HepG2 (cell line): Measurements from ENCODE around the gene RGMA. TPM values are rescaled to one million over a fixed set of nuclear protein-coding genes. Genes with fewer than 3 reads are reported as not detected.

Source experiments
- ATAC-seq: fragments of 200-7000 bp; cut with Tn5 transposase; 3 replicates; pipeline ENCODE4 v1.9.1; 2020; ENCODE audit warnings: mild to moderate bottlenecking, moderate library complexity
- BruUV-seq: library from RNA; stranded (reverse); fragments of 400-500 nt; replicated peaks from 2 replicates; lab custom pipeline; 2021; lab: Mats Ljungman, UMichigan
- CTCF ChIA-PET: fragments of 300-600 bp; formaldehyde crosslinking; extraction: SDS; loops from one replicate; lab custom pipeline; 2021; ENCODE audit warnings: low total read pairs, inconsistent platforms, low intra/inter-chr PET ratio; lab: Yijun Ruan, JAX
- POLR2A ChIA-PET: fragments of 350-600 bp; sonication (Branson Sonifier 250); formaldehyde crosslinking; loops from one replicate; lab custom pipeline; 2020; ENCODE audit warnings: antibody characterized with exemption, inconsistent platforms; lab: Yijun Ruan, JAX
- DNase-seq: peaks from one replicate; pipeline ENCODE4 v3.0.0-alpha.2; 2015; ENCODE audit warnings: low spot score
- FAIRE-seq: peaks from 3 replicates; lab custom pipeline; 2011; peaks lifted over from hg19 to GRCh38; lab: Jason Lieb, UNC
- H2AFZ ChIP-seq: one replicate; pipeline ENCODE4 v1.6.1; 2011; ENCODE audit warnings: low read length, inconsistent platforms
- H3K27ac ChIP-seq: fragments of 300-600 bp; 3 replicates; pipeline ENCODE4 v1.8.0; 2011; ENCODE audit warnings: mixed run types, mild to moderate bottlenecking, mixed read lengths, low read length, inconsistent platforms; ENCODE audit not compliant: insufficient read depth; ENCODE audit errors: extremely low read length
- H3K27me3 ChIP-seq, 2 experiments: fragments of 200-600 bp in 1 of 2; 2 replicates in 1 of 2; 3 replicates in 1 of 2; pipeline versions ENCODE4 v1.6.0 to v1.8.0; 2011; ENCODE audit warnings: low read length in 2 of 2, mild to moderate bottlenecking in 2 of 2, moderate library complexity in 2 of 2, inconsistent platforms in 1 of 2; ENCODE audit not compliant: insufficient read depth in 2 of 2, control insufficient read depth in 1 of 2
- H3K36me3 ChIP-seq, 2 experiments: fragments of 200-600 bp in 1 of 2; replicated peaks in 1 of 2; 2 replicates in 1 of 2; 3 replicates in 1 of 2; pipeline versions ENCODE4 v1.5.1 to v1.8.0; 2011; ENCODE audit warnings: low read length in 2 of 2, inconsistent platforms in 1 of 2; ENCODE audit not compliant: insufficient read depth in 2 of 2, control insufficient read depth in 1 of 2
- H3K4me1 ChIP-seq: 2 replicates; pipeline ENCODE4 v1.5.1; 2012; ENCODE audit warnings: low read length, inconsistent platforms; ENCODE audit not compliant: insufficient read depth
- H3K4me2 ChIP-seq: 2 replicates; pipeline ENCODE4 v1.6.0; 2011; ENCODE audit warnings: low read depth, low read length, inconsistent platforms
- H3K4me3 ChIP-seq, 3 experiments: fragments of 200-600 bp in 1 of 3; sonication (generic), shearing (Covaris generic) in 1 of 3; replicated peaks in 1 of 3; 2 replicates each; pipeline ENCODE4 v1.5.1; 2011 to 2016; ENCODE audit warnings: low read length in 3 of 3, inconsistent platforms in 2 of 3, low read depth in 2 of 3, mild to moderate bottlenecking in 2 of 3, control low read depth in 1 of 3, mixed read lengths in 1 of 3; ENCODE audit not compliant: insufficient read depth in 1 of 3
- H3K79me2 ChIP-seq: one replicate; pipeline ENCODE4 v1.6.1; 2011; ENCODE audit warnings: low read length, inconsistent platforms; ENCODE audit not compliant: insufficient read depth
- H3K9ac ChIP-seq: 2 replicates; pipeline ENCODE4 v1.6.0; 2011; ENCODE audit warnings: mild to moderate bottlenecking, low read depth, low read length, inconsistent platforms; ENCODE audit not compliant: insufficient read depth
- H3K9me3 ChIP-seq: 2 replicates; pipeline ENCODE4 v1.5.1; 2012; ENCODE audit warnings: mild to moderate bottlenecking, low read length
- H4K20me1 ChIP-seq: 2 replicates; pipeline ENCODE4 v1.6.0; 2011; ENCODE audit warnings: inconsistent platforms, mild to moderate bottlenecking, low read length, moderate library complexity; ENCODE audit not compliant: insufficient read depth
- AGO2 ChIP-seq: fragments of 200-400 bp; formaldehyde crosslinking; optimal IDR thresholded peaks from 2 replicates; pipeline ENCODE3; 2017; ENCODE audit warnings: mild to moderate bottlenecking, low read depth, low read length, moderate library complexity
- EHMT2 ChIP-seq: fragments of 200-600 bp; sonication (generic); IDR thresholded peaks from 2 replicates; pipeline ENCODE4 v1.7.0; 2017; ENCODE audit warnings: antibody characterized with exemption, low read depth, low read length, borderline replicate concordance
- KLF15 ChIP-seq: sonication (generic); formaldehyde crosslinking; IDR thresholded peaks from 2 replicates; pipeline ENCODE4 v1.8.1; 2023; ENCODE audit warnings: borderline replicate concordance, mild to moderate bottlenecking, inconsistent platforms, missing genetic modification reagents, mixed read lengths
- MATR3 ChIP-seq: sonication (generic); formaldehyde crosslinking; IDR thresholded peaks from 2 replicates; pipeline ENCODE4 v1.4.0; 2020; ENCODE audit warnings: missing genetic modification reagents
- POLR2AphosphoS5 ChIP-seq: IDR thresholded peaks from 2 replicates; pipeline ENCODE4 v1.6.1; 2012; ENCODE audit warnings: low read depth, low read length
- RBM22 ChIP-seq: fragments of 200-400 bp; formaldehyde crosslinking; optimal IDR thresholded peaks from 2 replicates; pipeline ENCODE3; 2017; ENCODE audit warnings: mild to moderate bottlenecking, low read length, moderate library complexity
- U2AF1 ChIP-seq: fragments of 200-400 bp; formaldehyde crosslinking; optimal IDR thresholded peaks from 2 replicates; pipeline ENCODE3; 2017; ENCODE audit warnings: mild to moderate bottlenecking, low read depth, low read length
- ZNF160 ChIP-seq: sonication (generic); formaldehyde crosslinking; IDR thresholded peaks from 2 replicates; pipeline ENCODE4 v1.8.0; 2022; ENCODE audit warnings: mild to moderate bottlenecking, inconsistent platforms, missing genetic modification reagents
- ZNF407 ChIP-seq: sonication (generic); formaldehyde crosslinking; IDR thresholded peaks from one replicate; pipeline ENCODE4 v1.5.1; 2020; ENCODE audit warnings: mild to moderate bottlenecking, missing genetic modification reagents; ENCODE audit errors: not compliant biosample characterization
- ZUFSP ChIP-seq: sonication (generic); formaldehyde crosslinking; IDR thresholded peaks from 2 replicates; pipeline ENCODE4 v1.9.0; 2021; ENCODE audit warnings: missing genetic modification reagents, mild to moderate bottlenecking, borderline replicate concordance
- WGBS: methylation state at CpG from one replicate; pipeline ENCODE4 v1.1.6; 2017; ENCODE audit warnings: low lambda C conversion rate; 5-methylcytosine and 5-hydroxymethylcytosine counted together
- in situ Hi-C: cut with HindIII; loops from 2 replicates; pipeline ENCODE4 v1.10.0; 2017; ENCODE audit warnings: low pct_unique_long_range_greater_than_20kb; ENCODE audit not compliant: extremely low pct_ligation_motif_present
- intact Hi-C: fragments of 100-400 bp; cut with micrococcal nuclease; formaldehyde crosslinking; loops from one replicate; pipeline ENCODE4 v1.10.0; 2022; ENCODE audit not compliant: unreplicated experiment
- polyA plus RNA-seq, 8 experiments: library from polyadenylated mRNA; depleted of rRNA in 3 of 8; stranded (reverse) in 7 of 8; unstranded in 1 of 8; fragments of >200 nt; fragmentation: Illumina TruSeq in 4 of 8; extraction: Trizol in 4 of 8; gene quantifications; 2 replicates each; pipeline versions ENCODE4 v1.2.1 to v1.2.3, GENCODE V29; 2011 to 2016; ENCODE audit warnings: low read depth in 4 of 8, missing spikeins in 1 of 8, mixed read lengths in 1 of 8; ENCODE audit not compliant: insufficient read depth in 1 of 8
- total RNA-seq, 5 experiments: library from RNA; depleted of rRNA; stranded (reverse); fragments of >200 nt; fragmentation: Illumina TruSeq; extraction: Trizol; gene quantifications; 2 replicates each; pipeline ENCODE4 v1.2.3, GENCODE V29; 2016; ENCODE audit warnings: low read depth in 1 of 5

The RGMA gene
- total and polyA plus RNA-seq, 2 of the 13 experiments (the other 11 are each of a cell fraction or from before 2014, with no cell fraction given) = not detected

- TF ChIP-seq U2AF1 (no peak), ZNF407 (CRISPR knock-in tag) (no peak), RBM22 (peak; percentile 83), KLF15 (no peak), AGO2 (peak; percentile 26), MATR3 (CRISPR knock-in tag) (no peak), POLR2AphosphoS5 (no peak), ZNF160 (CRISPR knock-in tag) (no peak), EHMT2 (no peak), ZUFSP (CRISPR knock-in tag) (no peak)
- Histone ChIP-seq H3K79me2 (no peaks in the 10 kb centered on the region), H3K4me2 (no peak overlapping the region), H3K27me3 (no peaks in the 10 kb centered on the region), H3K36me3 (peaks cover 25 to 94% of the 10 kb centered on the region in 2 experiments), H3K4me3 (no peak overlapping the region), H3K9me3 (no peaks in the 10 kb centered on the region), H4K20me1 (0 out of 2 replicates have a peak, but pooled peaks cover 2% of the 10 kb centered on the region), H3K4me1 (no peaks in the 10 kb centered on the region), H3K9ac (no peak overlapping the region), H2AFZ (no peak overlapping the region), H3K27ac (no peak overlapping the region)
- DNase-seq (no peak), ATAC-seq (peak; percentile 20), FAIRE-seq (no peak)
- 95% methylated on average over 4 of the region's 4 CpGs for WGBS
- in situ Hi-C loops = loop anchor here (25.0 kb wide), 1 partner anchor 218 kb away; no protein-coding TSS in a partner anchor
- ChIA-PET CTCF (no interaction called here), POLR2A (no interaction called here)
- no TSS peak for BruUV-seq
- intact Hi-C loops = no loop called here
These were observed 83.9 kb downstream of the RGMA start for GRCh38 chr15:93005133-93005532.
